OCI-LY7 (cell line): ENCODE measurements around the gene CD9.

ENCODE experiments used
- EZH2phosphoT487 ChIP-seq: fragments of 200-600 bp; sonication (generic); IDR thresholded peaks from 2 replicates; pipeline ENCODE4 v1.6.1; 2018; ENCODE audit warnings: low read depth, borderline replicate concordance, mild to moderate bottlenecking, mixed run types, antibody characterized with exemption, low read length, moderate library complexity, mixed read lengths
- TF ChIP-seq, protein P1 (sequence below): fragments of 200-600 bp; sonication (generic); conservative IDR thresholded peaks from 2 replicates; pipeline ENCODE4 v1.5.1; 2014; ENCODE audit warnings: mild to moderate bottlenecking, antibody characterized with exemption, low read length, moderate library complexity, mixed read lengths

DNA sequence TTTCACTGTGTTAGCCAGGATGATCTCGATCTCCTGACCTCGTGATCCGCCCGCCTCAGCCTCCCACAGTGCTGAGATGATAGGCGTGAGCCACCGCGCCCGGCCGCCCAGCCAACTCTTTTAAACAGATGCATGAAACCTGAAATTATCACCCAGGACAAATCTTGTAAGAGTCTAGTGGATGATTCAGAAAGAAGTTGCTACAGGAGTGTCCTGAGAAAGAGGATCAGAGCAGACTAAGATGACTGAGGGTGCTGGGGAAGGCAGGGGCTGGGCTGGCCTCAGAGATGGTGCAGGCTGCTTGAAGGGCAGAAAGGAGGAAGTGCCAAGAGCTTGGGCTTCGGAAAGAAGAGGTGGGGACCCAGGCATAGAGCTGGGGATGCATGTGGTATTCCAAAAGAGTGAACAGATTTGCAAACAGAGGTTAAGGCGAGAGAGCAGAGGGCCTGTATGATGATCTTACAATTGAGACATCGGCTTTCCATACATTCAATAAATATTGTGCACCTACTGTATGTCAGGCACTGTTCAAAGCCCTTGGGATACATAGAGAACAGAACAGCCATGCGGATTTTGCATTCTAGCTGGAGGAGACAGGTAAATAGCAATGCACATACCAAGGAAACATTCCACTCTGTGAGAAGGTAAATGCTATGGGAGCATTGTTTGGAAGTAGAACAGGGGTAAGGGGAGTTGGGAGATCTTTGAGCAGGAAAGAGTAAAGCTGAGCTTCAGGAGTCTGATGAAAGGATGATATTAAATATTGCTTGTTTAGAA is 7.4 kb upstream of the CD9 start:
- TF ChIP-seq, protein P1, sequence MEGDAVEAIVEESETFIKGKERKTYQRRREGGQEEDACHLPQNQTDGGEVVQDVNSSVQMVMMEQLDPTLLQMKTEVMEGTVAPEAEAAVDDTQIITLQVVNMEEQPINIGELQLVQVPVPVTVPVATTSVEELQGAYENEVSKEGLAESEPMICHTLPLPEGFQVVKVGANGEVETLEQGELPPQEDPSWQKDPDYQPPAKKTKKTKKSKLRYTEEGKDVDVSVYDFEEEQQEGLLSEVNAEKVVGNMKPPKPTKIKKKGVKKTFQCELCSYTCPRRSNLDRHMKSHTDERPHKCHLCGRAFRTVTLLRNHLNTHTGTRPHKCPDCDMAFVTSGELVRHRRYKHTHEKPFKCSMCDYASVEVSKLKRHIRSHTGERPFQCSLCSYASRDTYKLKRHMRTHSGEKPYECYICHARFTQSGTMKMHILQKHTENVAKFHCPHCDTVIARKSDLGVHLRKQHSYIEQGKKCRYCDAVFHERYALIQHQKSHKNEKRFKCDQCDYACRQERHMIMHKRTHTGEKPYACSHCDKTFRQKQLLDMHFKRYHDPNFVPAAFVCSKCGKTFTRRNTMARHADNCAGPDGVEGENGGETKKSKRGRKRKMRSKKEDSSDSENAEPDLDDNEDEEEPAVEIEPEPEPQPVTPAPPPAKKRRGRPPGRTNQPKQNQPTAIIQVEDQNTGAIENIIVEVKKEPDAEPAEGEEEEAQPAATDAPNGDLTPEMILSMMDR = no peak
- TF ChIP-seq EZH2phosphoT487 = no peak
